B cell (primary cell): ENCODE results near the gene RPL37A. TPM values are rescaled to one million over a fixed set of nuclear protein-coding genes. Genes with fewer than 3 reads are reported as not detected.

Source experiments
- ATAC-seq: fragments of 200-7000 bp; cut with Tn5 transposase; one replicate; pipeline ENCODE4 v1.10.0; 2021; ENCODE audit warnings: low read depth, mild to moderate bottlenecking, moderate number of reproducible peaks, moderate library complexity
- CTCF ChIA-PET: fragments of 350-600 bp; sonication (Branson Sonifier 250); formaldehyde crosslinking; loops from one replicate; lab custom pipeline; 2021; ENCODE audit warnings: antibody characterized with exemption, inconsistent platforms; lab: Charles Lee
- POLR2A ChIA-PET: fragments of 350-600 bp; sonication (Branson Sonifier 250); formaldehyde crosslinking; loops from one replicate; lab custom pipeline; 2021; ENCODE audit warnings: antibody characterized with exemption; lab: Charles Lee
- DNase-seq: peaks from one replicate; pipeline ENCODE4 v3.0.0; 2013
- H2AFZ ChIP-seq: 2 replicates; pipeline ENCODE4 v1.6.1; 2012; ENCODE audit warnings: mild to moderate bottlenecking, low read depth, low read length; ENCODE audit not compliant: insufficient read depth, poor library complexity, severe bottlenecking
- H3K27ac ChIP-seq, 2 donors: 1 replicate in 1 of 2; 2 replicates in 1 of 2; pipeline ENCODE4 v1.5.1; 2012 to 2013; ENCODE audit warnings: low read length in 2 of 2, mild to moderate bottlenecking in 2 of 2, moderate library complexity in 1 of 2
- H3K27me3 ChIP-seq, 4 experiments: fragments of 200-600 bp in 1 of 4; sonication (generic) in 1 of 4; replicated peaks in 1 of 4; 1 replicate in 2 of 4; 2 replicates in 2 of 4; pipeline versions ENCODE4 v1.6.1 to v1.7.0; 2013 to 2016; ENCODE audit warnings: low read length in 3 of 4, mild to moderate bottlenecking in 2 of 4, mixed read lengths in 1 of 4, moderate library complexity in 1 of 4; ENCODE audit not compliant: insufficient read depth in 4 of 4, control insufficient read depth in 3 of 4; ENCODE audit errors: control extremely low read depth in 1 of 4
- H3K36me3 ChIP-seq, 2 experiments: replicated peaks in 1 of 2; 1 replicate in 1 of 2; 2 replicates in 1 of 2; pipeline versions ENCODE4 v1.6.1 to v1.7.1; 2013; ENCODE audit warnings: low read length in 1 of 2; ENCODE audit not compliant: insufficient read depth in 2 of 2, control insufficient read depth in 1 of 2; ENCODE audit errors: control extremely low read depth in 1 of 2, extremely low read depth in 1 of 2
- H3K4me1 ChIP-seq, 2 donors: fragments of 200-600 bp in 1 of 2; sonication (generic) in 1 of 2; 1 replicate in 1 of 2; 2 replicates in 1 of 2; pipeline versions ENCODE4 v1.5.1 to v1.6.1; 2013 to 2017; ENCODE audit warnings: low read length in 2 of 2; ENCODE audit not compliant: control insufficient read depth in 2 of 2, insufficient read depth in 2 of 2
- H3K4me2 ChIP-seq: replicated peaks from 2 replicates; pipeline ENCODE3; 2012; ENCODE audit warnings: mild to moderate bottlenecking, low read depth, low read length; ENCODE audit not compliant: poor library complexity, severe bottlenecking
- H3K4me3 ChIP-seq, 5 experiments: fragments of 200-600 bp in 1 of 5; sonication (generic) in 1 of 5; 1 replicate in 3 of 5; 2 replicates in 2 of 5; pipeline versions ENCODE4 v1.5.1 to v1.7.0; 2011 to 2016; ENCODE audit warnings: low read length in 4 of 5, mild to moderate bottlenecking in 4 of 5, low read depth in 2 of 5, control low read depth in 1 of 5, moderate library complexity in 1 of 5; ENCODE audit not compliant: insufficient read depth in 1 of 5; ENCODE audit errors: control extremely low read depth in 1 of 5, extremely low read depth in 1 of 5
- H3K79me2 ChIP-seq: fragments of 200-600 bp; sonication (generic); one replicate; pipeline ENCODE4 v1.6.0; 2016; ENCODE audit warnings: low read length; ENCODE audit not compliant: control insufficient read depth, insufficient read depth
- H3K9ac ChIP-seq: fragments of 200-600 bp; sonication (generic); 2 replicates; pipeline ENCODE4 v1.6.1; 2017; ENCODE audit warnings: mild to moderate bottlenecking, low read length, moderate library complexity
- H3K9me3 ChIP-seq, 3 donors: one replicate each; pipeline versions ENCODE4 v1.6.1 to v1.7.1; 2013; ENCODE audit warnings: low read length in 2 of 3; ENCODE audit not compliant: control insufficient read depth in 2 of 3, insufficient read depth in 1 of 3; ENCODE audit errors: control extremely low read depth in 1 of 3
- H4K20me1 ChIP-seq: 2 replicates; pipeline ENCODE4 v1.6.0; 2012; ENCODE audit warnings: mild to moderate bottlenecking, low read length; ENCODE audit not compliant: insufficient read depth, control insufficient read depth, poor library complexity, severe bottlenecking
- H3K27ac Mint-ChIP-seq: one replicate; pipeline ENCODE4 v1.8.0; 2021; ENCODE audit warnings: mixed read lengths
- H3K27me3 Mint-ChIP-seq: one replicate; pipeline ENCODE4 v1.8.0; 2021; ENCODE audit warnings: mixed read lengths
- H3K4me1 Mint-ChIP-seq: one replicate; pipeline ENCODE4 v1.8.0; 2021; ENCODE audit warnings: mixed read lengths
- H3K4me3 Mint-ChIP-seq: one replicate; pipeline ENCODE4 v1.8.0; 2021; ENCODE audit warnings: mixed read lengths
- H3K9me3 Mint-ChIP-seq: one replicate; pipeline ENCODE4 v1.8.0; 2022; ENCODE audit warnings: mixed read lengths; ENCODE audit not compliant: insufficient read depth
- CTCF ChIP-seq: fragments of 200-600 bp; IDR thresholded peaks from one replicate; pipeline ENCODE4 v1.8.0; 2022; ENCODE audit warnings: antibody characterized with exemption, mild to moderate bottlenecking
- EZH2 ChIP-seq: IDR thresholded peaks from 2 replicates; pipeline ENCODE4 v1.6.1; 2012; ENCODE audit warnings: borderline replicate concordance, low read depth, mild to moderate bottlenecking, moderate library complexity, low read length; ENCODE audit not compliant: insufficient read depth, poor library complexity, severe bottlenecking
- WGBS: methylation state at CpG from one replicate; pipeline ENCODE4 v1.1.5; 2013; ENCODE audit warnings: missing lambda C conversion rate; ENCODE audit not compliant: insufficient coverage; 5-methylcytosine and 5-hydroxymethylcytosine counted together
- intact Hi-C: fragments of 100-400 bp; cut with micrococcal nuclease; formaldehyde crosslinking; loops from one replicate; pipeline ENCODE4 v1.10.0; 2022
- polyA plus RNA-seq: library from polyadenylated mRNA; depleted of rRNA; stranded (reverse); fragments of >200 nt; gene quantifications from 2 replicates; pipeline ENCODE4 v1.2.3, GENCODE V29; 2012
- total RNA-seq, 2 donors: library from RNA; stranded (reverse); fragments of 120-200 nt in 1 of 2; gene quantifications; 1 replicate in 1 of 2; 2 replicates in 1 of 2; pipeline versions ENCODE4 v1.2.3 to v1.2.4, GENCODE V29; 2013 to 2022

RPL37A gene
- total and polyA plus RNA-seq, 2 donors (not counting 1 experiment from before 2014, with no cell fraction given): 1,571 to 3,456 TPM

GRCh38 chr2:216475767-216476166 lies 22.9 kb upstream of the RPL37A start:
- Histone ChIP-seq H3K9ac (no peak overlapping the region), H3K9me3 (no peaks in the 10 kb centered on the region), H3K27ac (peak overlapping the region in 1 of 2 donors; percentile 35), H3K79me2 (no peaks in the 10 kb centered on the region), H3K4me1 (peaks cover 10 to 11% of the 10 kb centered on the region in 2 donors), H3K4me3 (no peak overlapping the region), H3K36me3 (peaks cover 0 to 30% of the 10 kb centered on the region in 2 experiments), H2AFZ (no peak overlapping the region), H3K4me2 (peak overlapping the region; percentile 63), H4K20me1 (no peaks in the 10 kb centered on the region), H3K27me3 (no peaks in the 10 kb centered on the region)
- CTCF ChIA-PET: no interaction called here
- intact Hi-C loops: no loop called here
- no peak for ATAC-seq
- Mint-ChIP-seq H3K4me3 (no peak overlapping the region), H3K27ac (no peak overlapping the region), H3K9me3 (no peaks in the 10 kb centered on the region), H3K4me1 (peaks cover 13% of the 10 kb centered on the region), H3K27me3 (no peaks in the 10 kb centered on the region)
- DNase-seq: no peak
- POLR2A ChIA-PET: no interaction called here
- no peak for TF ChIP-seq CTCF
- TF ChIP-seq EZH2: no peak
- WGBS: 89% methylated on average over 6 of the region's 6 CpGs

GRCh38 chr2:216477283-216478035 lies 21.2 kb upstream of the RPL37A start:
- Histone ChIP-seq H3K4me3 (no peak overlapping the region), H4K20me1 (no peaks in the 10 kb centered on the region), H2AFZ (no peak overlapping the region), H3K9me3 (no peaks in the 10 kb centered on the region), H3K79me2 (no peaks in the 10 kb centered on the region), H3K36me3 (peaks cover 0 to 35% of the 10 kb centered on the region in 2 experiments), H3K27ac (no peak overlapping the region), H3K9ac (no peak overlapping the region), H3K27me3 (no peaks in the 10 kb centered on the region), H3K4me2 (no peak overlapping the region), H3K4me1 (peaks cover 10 to 11% of the 10 kb centered on the region in 2 donors)
- intact Hi-C loops: no loop called here
- CTCF ChIA-PET: no interaction called here
- H3K27me3 Mint-ChIP-seq: no peaks in the 10 kb centered on the region
- H3K27ac Mint-ChIP-seq: no peak overlapping the region
- no CpG with 5 or more reads among the region's 2 CpGs for WGBS
- DNase-seq (no peak), ATAC-seq (no peak)
- POLR2A ChIA-PET: no interaction called here
- no peaks in the 10 kb centered on the region for H3K9me3 Mint-ChIP-seq
- H3K4me1 Mint-ChIP-seq: peaks cover 13% of the 10 kb centered on the region
- no peak for TF ChIP-seq EZH2
- no peak for TF ChIP-seq CTCF
- H3K4me3 Mint-ChIP-seq: no peak overlapping the region
